Adrenal gland (tissue), 19 donors: Measurements from ENCODE around the gene ARAP1. TPM values are rescaled to one million over a fixed set of nuclear protein-coding genes. Genes with fewer than 3 reads are reported as not detected.
A peak's percentile ranks its signal among the peaks of the same experiment; 100 is the strongest.

Source experiments
- DNase-seq, 7 donors: peaks; one replicate each; pipeline ENCODE4 v3.0.0-alpha.2; 2019 to 2020
- H3K27ac ChIP-seq, 5 donors: fragments of 200-600 bp; sonication (generic) in 4 of 5; 1 replicate in 3 of 5; 2 replicates in 2 of 5; pipeline versions ENCODE4 v1.5.1 to v1.8.0; 2016 to 2020; ENCODE audit warnings: mild to moderate bottlenecking in 1 of 5
- H3K27me3 ChIP-seq: fragments of 200-600 bp; 2 replicates; pipeline ENCODE4 v1.8.0; 2021
- H3K36me3 ChIP-seq, 2 donors: fragments of 200-600 bp; replicated peaks in 1 of 2; 1 replicate in 1 of 2; 2 replicates in 1 of 2; pipeline versions ENCODE4 v1.5.1 to v1.8.0; 2018 to 2022
- H3K4me1 ChIP-seq, 2 donors: fragments of 200-600 bp; replicated peaks in 1 of 2; 1 replicate in 1 of 2; 2 replicates in 1 of 2; pipeline versions ENCODE4 v1.5.1 to v1.8.0; 2018 to 2021
- H3K4me3 ChIP-seq, 4 donors: fragments of 200-600 bp; sonication (generic) in 3 of 4; one replicate each; pipeline ENCODE4 v1.5.1; 2016 to 2018
- H3K9me3 ChIP-seq, 3 donors: fragments of 200-600 bp; sonication (generic) in 1 of 3; replicated peaks in 1 of 3; 1 replicate in 2 of 3; 2 replicates in 1 of 3; pipeline versions ENCODE4 v1.5.1 to v1.8.0; 2016 to 2021
- CTCF ChIP-seq, 6 experiments: fragments of 450-650 bp in 4 of 6; fragments of 200-600 bp in 2 of 6; sonication (generic) in 1 of 6; IDR thresholded peaks; 1 replicate in 5 of 6; 2 replicates in 1 of 6; pipeline versions ENCODE4 v1.5.1 to v1.8.0; 2016 to 2021; ENCODE audit warnings: antibody characterized with exemption in 6 of 6, mild to moderate bottlenecking in 2 of 6, moderate library complexity in 1 of 6
- POLR2A ChIP-seq, 2 donors: fragments of 450-650 bp; IDR thresholded peaks; one replicate each; pipeline ENCODE4 v1.6.1; 2017; ENCODE audit warnings: antibody characterized with exemption in 2 of 2, mild to moderate bottlenecking in 2 of 2, moderate library complexity in 1 of 2
- WGBS, 4 donors: extraction: QIAGEN DNeasy Blood & Tissue Kit in 2 of 4; methylation state at CpG; one replicate each; pipeline versions ENCODE4 v1.1.5 to v1.1.7; 2013 to 2017; 5-methylcytosine and 5-hydroxymethylcytosine counted together
- intact Hi-C, 2 donors: fragments of 100-400 bp; cut with DNase I; formaldehyde crosslinking; loops; one replicate each; pipeline versions ENCODE4 v1.14.1 to v1.15.0; 2022 to 2023
- long read RNA-seq, 10 donors: library from polyadenylated mRNA in 3 of 10; unstranded in 2 of 10; stranded (forward) in 1 of 10; transcript quantifications; one replicate each; pipeline ENCODE4 v2.0.0 and lab custom pipeline, GENCODE V29; 2021 to 2026
- polyA plus RNA-seq, 3 donors: library from polyadenylated mRNA; stranded (reverse); fragments of 200-250 nt in 2 of 3; fragments of 350-450 nt in 1 of 3; fragmentation: Illumina TruSeq in 1 of 3; extraction: RNeasy Lipid Tissue Mini Kit (QIAGEN cat#74804) in 1 of 3; gene quantifications; one replicate each; pipeline ENCODE4 v1.2.3, GENCODE V29; 2013 to 2014
- total RNA-seq, 9 donors: library from RNA; depleted of rRNA in 4 of 9; stranded (reverse); fragments of >200 nt in 4 of 9; fragments of 120-200 nt in 1 of 9; fragmentation: NEBNext Ultra II Directional in 1 of 9; extraction: Animal tissue kit (Norgen Biotek cat#: 25700) in 1 of 9; gene quantifications; one replicate each; pipeline versions ENCODE4 v1.1.0 to v1.2.4, GENCODE V29; 2013 to 2023
- donor health status: healthy with polysubstance abuse.
- donor health status: Bipolar disorder and iron deficiency.
- donor health status: DM: yes; HTN: yes; CAD: no.
- donor health status: DM: no; HTN: no; CAD: no.
- donor health status: DM: no; HTN: no; CAD: no.
- donor health status: DM: yes; HTN: yes; CAD: no.

ARAP1 gene
- total RNA-seq = 100 to 1,000 TPM in 8 of 9 donors, 10 to 100 TPM in 1; 66.9 to 216 (median 149) TPM
- polyA plus RNA-seq = 100 to 1,000 TPM in 2 of 3 donors, 10 to 100 TPM in 1; 30.0 to 217 (median 150) TPM
- long read RNA-seq, donor 1, full-length matches to known transcripts = 2 of 7 reads
- long read RNA-seq, donor 1, partial matches to known transcripts = 5 of 7 reads
- long read RNA-seq, donor 1, other reads (novel, unspliced or antisense) = 0 of 7 reads
- long read RNA-seq, donor 2, full-length matches to known transcripts = 3 of 24 reads
- long read RNA-seq, donor 2, partial matches to known transcripts = 21 of 24 reads
- long read RNA-seq, donor 2, other reads (novel, unspliced or antisense) = 0 of 24 reads
- long read RNA-seq, donor 3, full-length matches to known transcripts = 3 of 3 reads
- long read RNA-seq, donor 3, partial matches to known transcripts = 0 of 3 reads
- long read RNA-seq, donor 3, other reads (novel, unspliced or antisense) = 0 of 3 reads
- long read RNA-seq, donor 4, full-length matches to known transcripts = 1 of 10 reads
- long read RNA-seq, donor 4, partial matches to known transcripts = 6 of 10 reads
- long read RNA-seq, donor 4, other reads (novel, unspliced or antisense) = 3 of 10 reads
- long read RNA-seq, donor 5, full-length matches to known transcripts = 58 of 291 reads
- long read RNA-seq, donor 5, partial matches to known transcripts = 119 of 291 reads
- long read RNA-seq, donor 5, other reads (novel, unspliced or antisense) = 114 of 291 reads
- long read RNA-seq, donor 6, partial matches to known transcripts = 8 of 10 reads
- long read RNA-seq, donor 6, other reads (novel, unspliced or antisense) = 2 of 10 reads
- long read RNA-seq, donor 7, partial matches to known transcripts = 0 of 2 reads
- long read RNA-seq, donor 7, other reads (novel, unspliced or antisense) = 0 of 2 reads
- long read RNA-seq, donor 8, full-length matches to known transcripts = 6 of 24 reads
- long read RNA-seq, donor 8, partial matches to known transcripts = 18 of 24 reads
- long read RNA-seq, donor 8, other reads (novel, unspliced or antisense) = 0 of 24 reads
- long read RNA-seq, donor 9, full-length matches to known transcripts = 1 of 1 reads
- long read RNA-seq, donor 9, partial matches to known transcripts = 0 of 1 reads
- long read RNA-seq, donor 9, other reads (novel, unspliced or antisense) = 0 of 1 reads
- long read RNA-seq, donor 10, full-length matches to known transcripts = 1 of 1 reads
- long read RNA-seq, donor 10, partial matches to known transcripts = 0 of 1 reads
- long read RNA-seq, donor 10, other reads (novel, unspliced or antisense) = 0 of 1 reads

- TF ChIP-seq CTCF (IDR thresholded peaks at IDR 0.05) = no peak
- TF ChIP-seq POLR2A (IDR thresholded peaks at IDR 0.05) = peak in 1 of 2 donors; percentile 45
- Histone ChIP-seq H3K27me3 (no peaks in the 10 kb centered on the region), H3K4me1 (peaks cover 37 to 50% of the 10 kb centered on the region in 2 donors), H3K9me3 (no peaks in the 10 kb centered on the region), H3K36me3 (peaks cover 0 to 9% of the 10 kb centered on the region in 2 donors), H3K4me3 (peak within 1 kb of the TSS; percentile 49 to 80 (median 66)), H3K27ac (peak within 1 kb of the TSS; percentile 19 to 81 (median 75))
- DNase-seq = peak; percentile 76 to 84 (median 79)
- intact Hi-C loops = no loop called here
- WGBS, 4 donors = 0 to 5% (median 1%) methylated on average over 2 to 51 of the region's 51 CpGs
Measured at GRCh38 chr11:72752088-72752914, at the start of gene ARAP1. ARAP1 (minus strand) TSS chr11:72752408; CDS start chr11:72727128, 25,280 bp downstream.

- Histone ChIP-seq H3K4me1 (peaks cover 2 to 8% of the 10 kb centered on the region in 2 donors), H3K27ac (no peak overlapping the region), H3K4me3 (no peak overlapping the region), H3K36me3 (no peaks in the 10 kb centered on the region), H3K27me3 (no peaks in the 10 kb centered on the region), H3K9me3 (no peaks in the 10 kb centered on the region)
- 58 to 67% (median 64%) methylated on average over 4 of the region's 4 CpGs for WGBS, 4 donors
- TF ChIP-seq CTCF (IDR thresholded peaks at IDR 0.05) (no peak), POLR2A (IDR thresholded peaks at IDR 0.05) (no peak)
- intact Hi-C loops = no loop called here
- peak in 1 of 7 donors; percentile 63 for DNase-seq
Measured at GRCh38 chr11:72799441-72799840, 47.2 kb upstream of the ARAP1 start.

GRCh38 chr11:72798361-72798760 is 46.2 kb upstream of the ARAP1 start:
- no peak overlapping the region for H3K27ac ChIP-seq
- no peak overlapping the region for H3K4me3 ChIP-seq
- intact Hi-C loops = no loop called here
- H3K9me3 ChIP-seq = no peaks in the 10 kb centered on the region
- no peaks in the 10 kb centered on the region for H3K27me3 ChIP-seq
- TF ChIP-seq CTCF (IDR thresholded peaks at IDR 0.05) = no peak
- no peak for TF ChIP-seq POLR2A (IDR thresholded peaks at IDR 0.05)
- no peak for DNase-seq
- H3K4me1 ChIP-seq = peaks cover 7 to 14% of the 10 kb centered on the region in 2 donors
- H3K36me3 ChIP-seq = no peaks in the 10 kb centered on the region
- WGBS, 4 donors = 84 to 90% (median 89%) methylated on average over 4 of the region's 4 CpGs
